GM12891 (cell line): ENCODE measurements around the gene SLC29A1.

Source experiments
- DNase-seq: peaks from one replicate; pipeline ENCODE4 v3.0.0; 2011; ENCODE audit warnings: low spot score; ENCODE audit not compliant: insufficient read length
- FAIRE-seq: peaks from 2 replicates; lab custom pipeline; 2011; peaks lifted over from hg19 to GRCh38; lab: Jason Lieb, UNC
- PAX5 ChIP-seq: IDR thresholded peaks from 2 replicates; pipeline ENCODE4 v1.6.1; 2011; ENCODE audit warnings: low read length, moderate library complexity, mild to moderate bottlenecking; ENCODE audit not compliant: insufficient read depth, severe bottlenecking
- POLR2A ChIP-seq: IDR thresholded peaks from 2 replicates; pipeline ENCODE4 v1.6.1; 2011; ENCODE audit warnings: low read depth, low read length, control low read depth
- POLR2AphosphoS5 ChIP-seq: IDR thresholded peaks from 2 replicates; pipeline ENCODE4 v1.6.1; 2011; ENCODE audit warnings: low read depth, low read length, control low read depth
- POU2F2 ChIP-seq: IDR thresholded peaks from 2 replicates; pipeline ENCODE4 v1.6.1; 2011; ENCODE audit warnings: low read depth, mild to moderate bottlenecking, control low read depth, low read length, moderate library complexity
- SPI1 ChIP-seq: IDR thresholded peaks from 2 replicates; pipeline ENCODE4 v1.6.1; 2011; ENCODE audit warnings: low read depth, low read length, control low read depth
- TAF1 ChIP-seq: IDR thresholded peaks from 2 replicates; pipeline ENCODE4 v1.6.1; 2011; ENCODE audit warnings: low read depth, low read length, control low read depth

SLC29A1 gene

GRCh38 chr6:44254191-44255104 lies 31.1 kb downstream of the SLC29A1 start:
- FAIRE-seq (no peak), DNase-seq (no peak)
- TF ChIP-seq TAF1, result 0 out of 2 replicates have a peak, but pooled peaks have one; percentile 35
- TF ChIP-seq POU2F2, result peak; percentile 55
- TF ChIP-seq SPI1, result no peak
- TF ChIP-seq POLR2AphosphoS5, result 0 out of 2 replicates have a peak, but pooled peaks have one; percentile 5
- TF ChIP-seq PAX5, result no peak
- peak; percentile 65 for TF ChIP-seq POLR2A

- DNase-seq (no peak), FAIRE-seq (no peak)
- TF ChIP-seq POLR2A (peak; percentile 69), POLR2AphosphoS5 (peak; percentile 98), PAX5 (no peak), POU2F2 (peak; percentile 54; the same call in 1 of the 2 replicates), SPI1 (no peak), TAF1 (0 out of 2 replicates have a peak, but pooled peaks have one; percentile 4)
These were observed 31.9 kb downstream of the SLC29A1 start for GRCh38 chr6:44255105-44255808.

GRCh38 chr6:44255871-44256774 lies 32.7 kb downstream of the SLC29A1 start:
- no peak for TF ChIP-seq TAF1
- TF ChIP-seq POLR2AphosphoS5, result peak; percentile 27; the same call in 1 of the 2 replicates
- DNase-seq (no peak), FAIRE-seq (peak; percentile 51)

- DNase-seq (no peak), FAIRE-seq (no peak)
- TF ChIP-seq POU2F2, result no peak
- no peak for TF ChIP-seq POLR2AphosphoS5
- TF ChIP-seq POLR2A, result no peak
- TF ChIP-seq PAX5, result no peak
- TF ChIP-seq TAF1, result no peak
- TF ChIP-seq SPI1, result no peak
These were observed 33.3 kb downstream of the SLC29A1 start for GRCh38 chr6:44256775-44257024.

- FAIRE-seq, result peak; percentile 84
- DNase-seq, result no peak
- TF ChIP-seq POLR2AphosphoS5, result peak; percentile 36
- TF ChIP-seq POLR2A, result no peak
- peak; percentile 23 for TF ChIP-seq PAX5
- TF ChIP-seq TAF1, result peak; percentile 44
- TF ChIP-seq POU2F2, result 0 out of 2 replicates have a peak, but pooled peaks have one; percentile 49
- peak; percentile 29; the same call in 1 of the 2 replicates for TF ChIP-seq SPI1
These were observed 33.8 kb downstream of the SLC29A1 start, which contains the start of gene SLC35B2 for GRCh38 chr6:44257025-44257752. SLC35B2 (minus strand) TSS chr6:44257528; CDS start chr6:44257410, 118 bp downstream.

GRCh38 chr6:44257753-44258324 lies 34.4 kb downstream of the SLC29A1 start:
- DNase-seq (no peak), FAIRE-seq (peak; percentile 9)
- TF ChIP-seq POU2F2, result peak; percentile 13; the same call in 1 of the 2 replicates
- TF ChIP-seq PAX5, result no peak
- peak; percentile 98 for TF ChIP-seq SPI1
- peak; percentile 80 for TF ChIP-seq POLR2A
- TF ChIP-seq TAF1, result no peak
- TF ChIP-seq POLR2AphosphoS5, result peak; percentile 79; the same call in 1 of the 2 replicates

- peak; percentile 16 for FAIRE-seq
- no peak for DNase-seq
These were observed 35.0 kb downstream of the SLC29A1 start for GRCh38 chr6:44258325-44258863.

GRCh38 chr6:44258921-44259320 lies 35.5 kb downstream of the SLC29A1 start:
- TF ChIP-seq TAF1, result no peak
- TF ChIP-seq POLR2AphosphoS5, result no peak
- no peak for TF ChIP-seq POLR2A
- TF ChIP-seq POU2F2, result no peak
- TF ChIP-seq SPI1, result no peak
- no peak for TF ChIP-seq PAX5

More at GRCh38 chr6:44258325-44258863, 35.0 kb downstream of the SLC29A1 start:
- TF ChIP-seq POLR2AphosphoS5 (no peak; the same call in 1 of the 2 replicates), TAF1 (0 out of 2 replicates have a peak, but pooled peaks have one; percentile 36), SPI1 (no peak), PAX5 (no peak), POU2F2 (peak; percentile 55; the same call in 1 of the 2 replicates), POLR2A (no peak)

More at GRCh38 chr6:44258921-44259320, 35.5 kb downstream of the SLC29A1 start:
- DNase-seq (no peak), FAIRE-seq (no peak)
